ENCODE measurements around the gene TMC1.

Gene TMC1

DNA sequence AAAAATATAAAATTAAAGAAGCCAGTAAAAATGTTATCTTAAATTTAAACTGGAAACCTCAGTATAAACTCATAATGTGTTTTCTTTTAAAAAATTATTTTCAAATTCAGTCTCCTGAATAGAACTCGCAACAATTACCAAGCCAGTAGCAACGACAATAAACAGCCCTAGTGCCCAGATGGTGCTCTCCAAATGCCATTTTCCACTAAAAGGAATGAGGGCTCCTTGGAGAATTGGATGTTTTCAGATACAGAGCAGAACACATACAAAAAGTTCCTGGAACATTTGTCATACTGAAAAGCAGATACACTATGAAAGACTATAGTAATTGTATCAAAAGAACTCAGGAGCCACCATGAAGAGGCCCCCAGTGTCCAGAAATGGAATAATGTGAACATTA, 97.4 kb downstream of the TMC1 start:
- Histone ChIP-seq H4K8ac (ENCODE audit: low read depth, low read length) (no peak overlapping the region), H3K36me3 (ENCODE audit: control insufficient read depth in 1 of 2, insufficient read depth in 2 of 2, low read length in 2 of 2) (no peaks in the 10 kb centered on the region), H3K4me2 (ENCODE audit: low read length) (no peak overlapping the region), H2BK120ac (ENCODE audit: insufficient read depth, low read length, poor library complexity) (no peak overlapping the region), H3K14ac (ENCODE audit: low read length) (no peak overlapping the region), H3K23ac (ENCODE audit: low read length) (no peak overlapping the region), H3K4ac (ENCODE audit: low read depth, low read length) (no peak overlapping the region), H2BK12ac (ENCODE audit: low read length) (no peak overlapping the region), H4K12ac (ENCODE audit: low read depth, low read length) (no peak overlapping the region), H3K27ac (ENCODE audit: low read depth, low read length) (no peak overlapping the region), H3K79me2 (ENCODE audit: control insufficient read depth, insufficient read depth, low read length, poor library complexity) (no peaks in the 10 kb centered on the region), H3K9ac (ENCODE audit: low read length) (no peak overlapping the region), H3K4me3 (ENCODE audit: low read depth, low read length) (no peak overlapping the region), H2BK5ac (ENCODE audit: low read depth, low read length, poor library complexity) (no peak overlapping the region), H3K4me1 (ENCODE audit: control insufficient read depth in 1 of 2, insufficient read depth in 2 of 2, low read length in 2 of 2) (no peaks in the 10 kb centered on the region), H3K79me1 (ENCODE audit: low read length) (no peaks in the 10 kb centered on the region), H2AK5ac (ENCODE audit: low read length) (no peak overlapping the region), H3K9me3 (ENCODE audit: insufficient read depth, low read depth, low read length) (no peaks in the 10 kb centered on the region), H3K18ac (ENCODE audit: low read length) (no peak overlapping the region), H4K91ac (ENCODE audit: low read depth, low read length) (no peak overlapping the region), H3K27me3 (ENCODE audit: insufficient read depth, low read length) (no peaks in the 10 kb centered on the region), H2AFZ (ENCODE audit: insufficient read depth, low read length, poor library complexity) (no peak overlapping the region)
- no CpG with 5 or more reads among the region's 2 CpGs for WGBS (ENCODE audit: extremely low coverage, insufficient coverage, insufficient read length)
- no peak for DNase-seq

DNA sequence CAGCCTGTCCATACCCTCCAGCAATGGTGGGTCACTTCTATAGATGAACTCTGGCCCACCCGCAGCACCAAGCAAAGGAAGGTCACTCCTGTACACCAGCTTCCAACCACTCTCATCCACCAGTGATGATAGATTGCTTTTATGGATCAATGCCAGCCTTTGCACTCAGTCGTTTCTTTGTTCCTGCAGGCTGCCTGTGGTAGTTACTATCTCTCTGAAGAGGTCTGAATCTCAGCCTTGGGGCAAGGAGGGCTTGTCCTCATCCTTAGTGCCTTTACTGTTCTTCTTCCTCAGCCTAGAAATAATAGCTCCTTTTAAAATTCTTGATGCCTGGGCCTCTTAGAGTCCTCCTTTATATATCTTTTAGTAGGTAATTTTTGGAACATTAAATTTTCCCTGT, 100.8 kb downstream of the TMC1 start:
- Histone ChIP-seq H3K4me2 (ENCODE audit: low read length) (no peak overlapping the region), H4K12ac (ENCODE audit: low read depth, low read length) (peak overlapping the region; percentile 18), H2BK5ac (ENCODE audit: low read depth, low read length, poor library complexity) (no peak overlapping the region), H3K79me1 (ENCODE audit: low read length) (no peaks in the 10 kb centered on the region), H3K27me3 (ENCODE audit: insufficient read depth, low read length) (no peaks in the 10 kb centered on the region), H3K4me1 (ENCODE audit: control insufficient read depth in 1 of 2, insufficient read depth in 2 of 2, low read length in 2 of 2) (no peaks in the 10 kb centered on the region), H3K9me3 (ENCODE audit: insufficient read depth, low read depth, low read length) (no peaks in the 10 kb centered on the region), H2AK5ac (ENCODE audit: low read length) (no peak overlapping the region), H3K79me2 (ENCODE audit: control insufficient read depth, insufficient read depth, low read length, poor library complexity) (no peaks in the 10 kb centered on the region), H3K4me3 (ENCODE audit: low read depth, low read length) (no peak overlapping the region), H3K14ac (ENCODE audit: low read length) (no peak overlapping the region), H3K9ac (ENCODE audit: low read length) (no peak overlapping the region), H3K4ac (ENCODE audit: low read depth, low read length) (no peak overlapping the region), H3K36me3 (ENCODE audit: control insufficient read depth in 1 of 2, insufficient read depth in 2 of 2, low read length in 2 of 2) (no peaks in the 10 kb centered on the region), H3K27ac (ENCODE audit: low read depth, low read length) (no peak overlapping the region), H3K18ac (ENCODE audit: low read length) (no peak overlapping the region), H3K23ac (ENCODE audit: low read length) (no peak overlapping the region), H2BK120ac (ENCODE audit: insufficient read depth, low read length, poor library complexity) (no peak overlapping the region), H2AFZ (ENCODE audit: insufficient read depth, low read length, poor library complexity) (no peak overlapping the region), H4K8ac (ENCODE audit: low read depth, low read length) (no peak overlapping the region), H4K91ac (ENCODE audit: low read depth, low read length) (no peak overlapping the region), H2BK12ac (ENCODE audit: low read length) (no peak overlapping the region)
- DNase-seq, result no peak
- WGBS (ENCODE audit: extremely low coverage, insufficient coverage, insufficient read length), result no CpG with 5 or more reads among the region's 2 CpGs

GRCh38 chr9:72623156-72623555, 101.7 kb downstream of the TMC1 start:
- Histone ChIP-seq H2AK5ac (ENCODE audit: low read length) (no peak overlapping the region), H3K18ac (ENCODE audit: low read length) (no peak overlapping the region), H2AFZ (ENCODE audit: insufficient read depth, low read length, poor library complexity) (no peak overlapping the region), H3K79me1 (ENCODE audit: low read length) (no peaks in the 10 kb centered on the region), H2BK120ac (ENCODE audit: insufficient read depth, low read length, poor library complexity) (no peak overlapping the region), H4K8ac (ENCODE audit: low read depth, low read length) (no peak overlapping the region), H3K4ac (ENCODE audit: low read depth, low read length) (no peak overlapping the region), H3K9me3 (ENCODE audit: insufficient read depth, low read depth, low read length) (no peaks in the 10 kb centered on the region), H3K79me2 (ENCODE audit: control insufficient read depth, insufficient read depth, low read length, poor library complexity) (no peaks in the 10 kb centered on the region), H3K36me3 (ENCODE audit: control insufficient read depth in 1 of 2, insufficient read depth in 2 of 2, low read length in 2 of 2) (no peaks in the 10 kb centered on the region), H3K23ac (ENCODE audit: low read length) (no peak overlapping the region), H3K4me3 (ENCODE audit: low read depth, low read length) (no peak overlapping the region), H4K12ac (ENCODE audit: low read depth, low read length) (no peak overlapping the region), H3K9ac (ENCODE audit: low read length) (no peak overlapping the region), H3K27me3 (ENCODE audit: insufficient read depth, low read length) (no peaks in the 10 kb centered on the region), H3K4me2 (ENCODE audit: low read length) (no peak overlapping the region), H4K91ac (ENCODE audit: low read depth, low read length) (no peak overlapping the region), H3K14ac (ENCODE audit: low read length) (no peak overlapping the region), H3K27ac (ENCODE audit: low read depth, low read length) (no peak overlapping the region), H3K4me1 (ENCODE audit: control insufficient read depth in 1 of 2, insufficient read depth in 2 of 2, low read length in 2 of 2) (no peaks in the 10 kb centered on the region), H2BK12ac (ENCODE audit: low read length) (no peak overlapping the region), H2BK5ac (ENCODE audit: low read depth, low read length, poor library complexity) (no peak overlapping the region)
- WGBS (ENCODE audit: extremely low coverage, insufficient coverage, insufficient read length), result no CpG with 5 or more reads among the region's 2 CpGs
- DNase-seq, result no peak

- no peak overlapping the region for H4K91ac ChIP-seq (ENCODE audit: low read depth, low read length)
Measured at GRCh38 chr9:72627147-72627546, 105.7 kb downstream of the TMC1 start.

More at GRCh38 chr9:72627147-72627546, 105.7 kb downstream of the TMC1 start:
- Histone ChIP-seq H3K4me2 (ENCODE audit: low read length) (no peak overlapping the region), H3K79me2 (ENCODE audit: control insufficient read depth, insufficient read depth, low read length, poor library complexity) (no peaks in the 10 kb centered on the region), H3K9me3 (ENCODE audit: insufficient read depth, low read depth, low read length) (no peaks in the 10 kb centered on the region), H2AK5ac (ENCODE audit: low read length) (no peak overlapping the region), H3K36me3 (ENCODE audit: control insufficient read depth in 1 of 2, insufficient read depth in 2 of 2, low read length in 2 of 2) (no peaks in the 10 kb centered on the region), H2BK120ac (ENCODE audit: insufficient read depth, low read length, poor library complexity) (no peak overlapping the region), H3K23ac (ENCODE audit: low read length) (no peak overlapping the region), H3K14ac (ENCODE audit: low read length) (no peak overlapping the region), H2BK12ac (ENCODE audit: low read length) (no peak overlapping the region), H2BK5ac (ENCODE audit: low read depth, low read length, poor library complexity) (no peak overlapping the region), H3K9ac (ENCODE audit: low read length) (no peak overlapping the region), H3K79me1 (ENCODE audit: low read length) (no peaks in the 10 kb centered on the region), H4K8ac (ENCODE audit: low read depth, low read length) (no peak overlapping the region), H3K27ac (ENCODE audit: low read depth, low read length) (no peak overlapping the region), H3K4ac (ENCODE audit: low read depth, low read length) (no peak overlapping the region), H2AFZ (ENCODE audit: insufficient read depth, low read length, poor library complexity) (no peak overlapping the region), H3K4me3 (ENCODE audit: low read depth, low read length) (no peak overlapping the region), H3K4me1 (ENCODE audit: control insufficient read depth in 1 of 2, insufficient read depth in 2 of 2, low read length in 2 of 2) (no peaks in the 10 kb centered on the region), H4K12ac (ENCODE audit: low read depth, low read length) (no peak overlapping the region), H3K27me3 (ENCODE audit: insufficient read depth, low read length) (no peaks in the 10 kb centered on the region), H3K18ac (ENCODE audit: low read length) (no peak overlapping the region)
- DNase-seq, result no peak
- no CpG with 5 or more reads among the region's 2 CpGs for WGBS (ENCODE audit: extremely low coverage, insufficient coverage, insufficient read length)

Data from trophoblast cell (in vitro differentiated cells and primary cell).